HG02870 (cell line): ENCODE data around the gene NDUFC1.
"Not testable (repeated sequence)": the region's sequence is repeated elsewhere in the genome, so short reads cannot be mapped to it uniquely, and the experiment has no call there.

Experiments
- ATAC-seq: cut with Tn5 transposase; IDR thresholded peaks from one replicate; pipeline ENCODE4 v1.9.1; 2021; ENCODE audit warnings: mild to moderate bottlenecking, moderate library complexity; ENCODE audit not compliant: unreplicated experiment

Gene NDUFC1

GRCh38 chr4:139299536-139299935 lies 2.7 kb downstream of the NDUFC1 start:
- no peak for ATAC-seq

GRCh38 chr4:139297001-139297410 lies 5.3 kb downstream of the NDUFC1 start:
- ATAC-seq: no peak

- no peak for ATAC-seq
Measured at GRCh38 chr4:139295942-139296299, 6.4 kb downstream of the NDUFC1 start.

- ATAC-seq: peak; percentile 87
Measured at GRCh38 chr4:139295206-139295941, 6.9 kb downstream of the NDUFC1 start.

- no peak for ATAC-seq
Measured at GRCh38 chr4:139286186-139286698, 16.0 kb downstream of the NDUFC1 start.

- ATAC-seq: no peak
Measured at GRCh38 chr4:139282721-139283075, 19.6 kb downstream of the NDUFC1 start.

GRCh38 chr4:139282065-139282720 lies 20.1 kb downstream of the NDUFC1 start:
- no peak for ATAC-seq

- no peak for ATAC-seq
Measured at GRCh38 chr4:139279760-139280620, 22.3 kb downstream of the NDUFC1 start, which contains the start of gene MGARP. Gene MGARP, minus strand, starts transcription at chr4:139280225. Its CDS starts 67 bp downstream, at chr4:139280158.

GRCh38 chr4:139278912-139279759 lies 23.1 kb downstream of the NDUFC1 start:
- no peak for ATAC-seq

GRCh38 chr4:139278485-139278884 lies 23.8 kb downstream of the NDUFC1 start:
- no peak for ATAC-seq

- ATAC-seq: no peak
Measured at GRCh38 chr4:139275281-139275735, 27.0 kb downstream of the NDUFC1 start.

- ATAC-seq: no peak
Measured at GRCh38 chr4:139274790-139275189, 27.5 kb downstream of the NDUFC1 start.

- no peak for ATAC-seq
Measured at GRCh38 chr4:139273835-139274234, 28.4 kb downstream of the NDUFC1 start.

- no peak for ATAC-seq
Measured at GRCh38 chr4:139267301-139267700, 35.0 kb downstream of the NDUFC1 start.

GRCh38 chr4:139266583-139267257 lies 35.6 kb downstream of the NDUFC1 start:
- ATAC-seq: peak; percentile 93

- ATAC-seq: no peak
Measured at GRCh38 chr4:139266208-139266582, 36.1 kb downstream of the NDUFC1 start.

GRCh38 chr4:139265654-139266053 lies 36.6 kb downstream of the NDUFC1 start:
- no peak for ATAC-seq

GRCh38 chr4:139256349-139256748 lies 45.9 kb downstream of the NDUFC1 start:
- ATAC-seq: no peak

- not testable (repeated sequence) for ATAC-seq
Measured at GRCh38 chr4:139255581-139255980, 46.7 kb downstream of the NDUFC1 start.

- no peak for ATAC-seq
Measured at GRCh38 chr4:139253713-139254112, 48.6 kb downstream of the NDUFC1 start.
